ENCODE data around the gene PDXDC1. TPM values are rescaled to one million over a fixed set of nuclear protein-coding genes. Genes with fewer than 3 reads are reported as not detected.
"Not testable (repeated sequence)": the region's sequence is repeated elsewhere in the genome, so short reads cannot be mapped to it uniquely, and the experiment has no call there.

The PDXDC1 gene
- total RNA-seq, 2 donors from 2014 or later, result 253 to 267 TPM

DNA sequence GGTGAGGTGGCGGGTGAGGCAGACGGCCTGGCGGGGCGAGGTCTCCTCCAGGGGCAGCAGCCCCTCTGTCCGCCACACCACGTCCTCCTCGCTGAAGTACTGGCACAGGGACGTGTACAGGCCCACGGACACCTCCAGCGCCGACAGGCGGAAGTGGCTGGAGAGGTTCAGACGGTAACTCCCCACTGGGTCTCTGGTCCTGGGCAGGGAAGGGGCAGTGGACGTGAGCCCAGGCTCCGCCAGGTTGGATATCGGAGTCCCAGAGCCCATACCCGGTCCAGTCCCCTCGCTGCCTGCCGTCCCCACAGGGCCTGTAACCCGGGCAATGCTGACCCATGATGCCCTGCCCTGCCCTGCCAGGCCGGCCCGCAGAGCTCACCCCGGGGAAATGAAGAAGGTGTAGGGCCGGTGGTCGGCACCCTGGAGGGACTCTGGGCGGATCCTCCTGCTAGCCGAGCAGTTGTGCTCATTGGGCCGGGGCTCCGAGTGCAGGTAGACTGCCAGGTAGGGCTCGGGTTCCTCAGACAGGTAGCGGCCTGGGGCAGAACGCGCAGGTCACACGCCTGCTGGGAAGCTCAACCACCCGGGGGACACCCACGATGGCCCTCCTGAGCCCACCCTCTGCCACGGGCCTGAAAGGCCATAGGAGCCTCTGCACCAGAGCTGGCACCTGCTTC lies 155.6 kb downstream of the PDXDC1 start:
- H3K27ac ChIP-seq; H3K27me3 ChIP-seq; H3K9ac ChIP-seq (ENCODE audit: low read depth in 2 of 2, low read length in 2 of 2); H3K4me3 ChIP-seq; H3K36me3 ChIP-seq; intact Hi-C loops (cut with DNase I); H3K4me1 ChIP-seq; H3K9me3 ChIP-seq; DNase-seq: not testable (repeated sequence)

DNA sequence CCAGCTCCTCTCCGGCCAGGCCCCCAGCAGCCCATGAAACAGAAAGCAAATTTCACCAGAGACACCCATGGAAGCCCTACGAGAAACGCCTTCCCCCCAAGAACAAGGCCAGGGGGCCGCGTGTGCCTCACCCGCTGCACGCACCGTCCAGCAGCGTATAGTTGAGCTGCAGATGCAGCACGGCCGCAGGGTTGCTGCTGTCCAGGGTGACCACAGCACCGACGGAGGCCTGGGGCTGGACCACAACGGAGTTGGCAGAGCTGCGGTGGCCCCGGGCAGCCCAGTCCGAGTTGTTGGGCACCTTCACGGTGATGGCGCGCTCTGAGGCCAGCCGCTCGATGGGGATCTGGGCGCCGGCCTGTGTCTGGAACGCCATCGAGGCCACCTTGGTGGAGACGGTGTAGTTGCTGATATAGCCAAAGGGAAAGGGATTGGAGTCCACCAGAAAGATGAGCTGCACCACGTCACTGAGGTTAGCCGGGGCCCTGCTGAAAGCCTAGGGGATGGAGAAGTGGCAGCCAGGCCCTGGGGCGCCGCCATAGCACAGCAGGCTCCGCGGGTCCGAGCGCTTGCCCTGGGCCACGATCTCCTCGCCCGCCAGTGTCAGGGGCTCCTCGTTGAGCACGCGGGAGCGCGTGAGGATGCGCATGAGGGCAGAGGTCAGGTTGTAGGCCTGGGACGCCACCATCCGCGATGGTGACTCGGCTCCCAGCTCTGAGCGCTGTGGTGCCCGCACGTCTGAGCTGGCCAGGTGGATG lies 156.3 kb downstream of the PDXDC1 start:
- H3K4me1 ChIP-seq; H3K36me3 ChIP-seq; H3K9me3 ChIP-seq; H3K9ac ChIP-seq (ENCODE audit: low read depth in 2 of 2, low read length in 2 of 2); H3K4me3 ChIP-seq; H3K27me3 ChIP-seq; DNase-seq; intact Hi-C loops (cut with DNase I); H3K27ac ChIP-seq: not testable (repeated sequence)

DNA sequence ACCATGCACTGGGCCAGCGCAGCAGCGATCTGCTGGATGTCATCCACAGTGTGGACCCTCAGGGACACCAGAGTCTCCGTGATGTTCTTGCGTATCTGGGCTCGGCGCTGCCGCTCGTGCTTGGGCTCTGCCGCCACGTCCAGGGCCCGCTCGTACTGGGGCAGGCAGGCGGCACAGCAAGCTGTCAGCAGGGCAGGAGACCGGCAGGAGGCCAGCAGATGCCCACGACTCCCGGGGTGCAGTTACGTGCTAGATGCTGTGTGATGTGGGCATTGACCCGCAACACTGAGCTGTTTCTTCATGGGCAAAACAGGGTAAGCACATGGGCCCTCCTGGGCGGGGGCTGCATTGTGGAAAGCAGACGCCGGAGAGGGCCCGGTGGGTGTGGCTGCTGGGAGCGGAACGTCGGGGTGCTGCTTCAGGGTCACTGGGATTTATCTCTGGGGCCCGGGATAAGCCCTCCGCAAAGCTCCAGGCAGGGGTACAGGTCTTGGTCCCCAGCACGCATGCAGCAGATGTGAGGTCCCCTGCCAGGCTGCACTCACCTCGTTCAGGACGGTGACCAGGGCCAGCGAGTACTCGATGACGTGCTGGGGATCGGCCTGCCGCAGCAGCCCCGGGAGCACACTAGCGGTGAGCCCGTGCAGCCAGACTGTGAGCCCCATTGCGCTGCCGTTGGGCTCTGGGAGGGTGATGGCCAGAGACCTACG lies 158.0 kb downstream of the PDXDC1 start:
- H3K4me3 ChIP-seq; H3K9me3 ChIP-seq; H3K36me3 ChIP-seq; H3K27ac ChIP-seq; H3K9ac ChIP-seq (ENCODE audit: low read depth in 2 of 2, low read length in 2 of 2); H3K4me1 ChIP-seq; intact Hi-C loops (cut with DNase I); DNase-seq; H3K27me3 ChIP-seq: not testable (repeated sequence)

DNA sequence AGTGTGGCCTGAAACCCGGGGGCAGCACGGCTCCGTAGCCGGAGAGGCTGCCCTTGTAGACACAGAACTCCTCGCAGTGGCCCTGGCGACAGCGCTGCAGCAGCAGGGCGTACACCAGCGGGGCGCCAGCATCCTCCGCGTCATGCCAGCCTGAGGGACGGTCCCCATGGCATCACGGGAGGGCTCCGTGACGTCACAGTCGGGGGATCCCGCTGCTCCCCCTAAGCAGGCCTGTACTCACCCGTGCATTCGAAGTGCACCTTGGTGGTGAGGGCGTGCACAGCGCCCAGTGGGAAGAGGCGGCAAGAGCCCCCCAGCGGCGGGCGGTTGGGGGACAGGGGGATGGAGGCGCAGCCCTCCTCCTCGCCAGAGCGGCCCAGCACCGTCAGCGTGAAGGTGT lies 158.7 kb downstream of the PDXDC1 start:
- H3K4me3 ChIP-seq; H3K9me3 ChIP-seq; H3K27me3 ChIP-seq; H3K9ac ChIP-seq (ENCODE audit: low read depth in 2 of 2, low read length in 2 of 2); H3K4me1 ChIP-seq; intact Hi-C loops (cut with DNase I); H3K36me3 ChIP-seq; H3K27ac ChIP-seq; DNase-seq: not testable (repeated sequence)

DNA sequence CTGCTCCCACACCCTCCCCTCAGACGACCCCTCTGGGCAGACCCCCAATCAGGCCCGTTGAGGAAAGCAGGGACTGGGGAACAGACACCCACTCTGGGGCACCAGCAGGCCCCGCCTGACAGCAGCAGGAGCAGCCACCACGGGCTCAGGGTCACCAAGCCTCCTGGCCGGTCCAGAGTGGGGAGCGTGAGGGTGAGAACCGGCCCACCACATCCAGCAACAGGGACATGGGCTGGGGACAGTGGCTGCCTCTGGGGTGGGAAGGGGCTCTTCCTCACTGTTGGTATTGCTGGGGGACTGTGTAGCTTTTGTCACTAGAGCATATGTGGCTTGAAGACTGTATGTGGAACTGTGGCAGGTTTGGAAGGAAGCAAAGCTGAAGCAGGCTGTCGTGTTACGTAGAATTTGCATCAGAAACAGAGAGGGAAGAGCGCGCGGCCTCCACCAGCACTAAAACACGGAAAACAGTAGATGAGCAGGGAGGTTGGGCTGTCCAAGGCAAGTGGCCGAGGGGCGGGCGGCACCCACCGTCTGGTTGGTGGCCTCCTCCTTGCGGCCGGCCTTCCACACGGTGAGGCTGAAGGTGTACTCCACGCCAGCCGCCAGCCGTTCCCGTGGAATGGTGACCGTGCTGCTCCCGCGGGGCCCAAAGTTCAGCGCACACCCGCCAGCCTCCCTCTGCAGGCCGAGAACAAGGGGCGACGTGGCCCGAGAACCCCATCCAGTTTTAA lies 160.1 kb downstream of the PDXDC1 start:
- DNase-seq; H3K36me3 ChIP-seq; H3K4me3 ChIP-seq; H3K27me3 ChIP-seq; H3K9ac ChIP-seq (ENCODE audit: low read depth in 2 of 2, low read length in 2 of 2); H3K4me1 ChIP-seq; H3K27ac ChIP-seq; H3K9me3 ChIP-seq; intact Hi-C loops (cut with DNase I): not testable (repeated sequence)

DNA sequence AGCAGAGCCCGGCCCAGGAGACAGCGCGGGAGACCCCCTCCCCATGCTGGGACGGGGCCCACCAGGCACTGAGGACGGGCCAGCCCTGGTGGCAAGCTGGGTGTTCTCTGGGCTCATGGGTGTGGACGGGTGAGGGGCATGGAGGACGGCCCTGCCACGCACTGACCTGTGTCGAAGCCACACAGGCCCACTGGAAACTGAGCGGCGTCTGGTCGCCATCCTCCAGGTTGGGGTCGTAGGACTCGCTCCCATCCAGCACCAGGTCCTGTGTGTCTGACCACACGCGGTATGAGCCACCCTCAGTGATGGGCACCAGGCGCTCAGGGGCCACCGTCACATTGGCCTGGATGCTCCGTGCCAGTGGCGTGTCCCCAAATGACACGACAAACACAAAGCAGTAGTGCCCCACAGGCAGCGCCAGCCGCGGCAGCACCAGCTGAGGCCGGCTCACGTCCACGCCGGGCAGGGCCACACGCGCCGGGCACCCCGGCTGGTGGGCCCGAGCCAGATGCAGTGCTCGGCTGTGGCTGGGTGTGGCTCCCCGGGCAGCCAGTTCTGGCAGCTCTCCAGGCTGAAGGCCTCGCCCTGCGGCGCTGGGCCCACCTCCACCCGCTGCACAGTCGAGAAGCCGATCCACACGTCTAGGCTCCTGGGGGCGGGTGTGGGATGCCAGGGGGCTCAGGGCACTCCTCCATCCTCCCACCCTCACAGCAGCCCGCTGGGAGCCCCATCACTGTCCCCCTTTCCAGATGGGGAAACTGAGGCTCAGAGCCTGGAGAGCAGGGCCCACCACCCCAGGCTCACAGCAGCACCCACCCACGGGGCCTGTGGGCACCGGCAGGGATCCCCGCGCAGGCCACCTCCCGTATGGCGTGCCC lies 160.9 kb downstream of the PDXDC1 start:
- H3K27ac ChIP-seq; H3K4me1 ChIP-seq; H3K9me3 ChIP-seq; H3K9ac ChIP-seq (ENCODE audit: low read depth in 2 of 2, low read length in 2 of 2); DNase-seq; intact Hi-C loops (cut with DNase I); H3K4me3 ChIP-seq; H3K27me3 ChIP-seq; H3K36me3 ChIP-seq: not testable (repeated sequence)

DNA sequence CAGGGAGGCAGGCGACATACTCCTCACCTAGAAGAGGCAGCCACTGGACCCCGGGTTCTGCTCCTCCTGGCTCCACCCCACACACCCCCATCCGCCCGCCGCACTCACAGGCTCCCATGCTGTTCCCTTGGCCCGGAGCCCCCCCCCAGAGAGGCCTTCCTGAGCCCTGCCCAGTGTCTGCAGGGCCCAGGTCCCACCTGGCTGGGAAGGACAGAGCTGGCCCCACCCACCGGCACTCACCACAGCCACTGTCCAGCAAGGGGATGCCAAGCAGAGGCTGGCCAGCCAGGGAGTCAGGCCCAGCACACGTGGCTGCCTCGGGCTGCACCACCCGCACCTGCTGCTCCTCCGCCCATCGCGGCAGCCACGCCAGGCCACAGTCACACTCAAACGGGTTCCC lies 162.7 kb downstream of the PDXDC1 start:
- intact Hi-C loops (cut with DNase I); H3K9me3 ChIP-seq; H3K36me3 ChIP-seq; DNase-seq; H3K4me3 ChIP-seq; H3K27me3 ChIP-seq; H3K4me1 ChIP-seq; H3K27ac ChIP-seq; H3K9ac ChIP-seq (ENCODE audit: low read depth in 2 of 2, low read length in 2 of 2): not testable (repeated sequence)

DNA sequence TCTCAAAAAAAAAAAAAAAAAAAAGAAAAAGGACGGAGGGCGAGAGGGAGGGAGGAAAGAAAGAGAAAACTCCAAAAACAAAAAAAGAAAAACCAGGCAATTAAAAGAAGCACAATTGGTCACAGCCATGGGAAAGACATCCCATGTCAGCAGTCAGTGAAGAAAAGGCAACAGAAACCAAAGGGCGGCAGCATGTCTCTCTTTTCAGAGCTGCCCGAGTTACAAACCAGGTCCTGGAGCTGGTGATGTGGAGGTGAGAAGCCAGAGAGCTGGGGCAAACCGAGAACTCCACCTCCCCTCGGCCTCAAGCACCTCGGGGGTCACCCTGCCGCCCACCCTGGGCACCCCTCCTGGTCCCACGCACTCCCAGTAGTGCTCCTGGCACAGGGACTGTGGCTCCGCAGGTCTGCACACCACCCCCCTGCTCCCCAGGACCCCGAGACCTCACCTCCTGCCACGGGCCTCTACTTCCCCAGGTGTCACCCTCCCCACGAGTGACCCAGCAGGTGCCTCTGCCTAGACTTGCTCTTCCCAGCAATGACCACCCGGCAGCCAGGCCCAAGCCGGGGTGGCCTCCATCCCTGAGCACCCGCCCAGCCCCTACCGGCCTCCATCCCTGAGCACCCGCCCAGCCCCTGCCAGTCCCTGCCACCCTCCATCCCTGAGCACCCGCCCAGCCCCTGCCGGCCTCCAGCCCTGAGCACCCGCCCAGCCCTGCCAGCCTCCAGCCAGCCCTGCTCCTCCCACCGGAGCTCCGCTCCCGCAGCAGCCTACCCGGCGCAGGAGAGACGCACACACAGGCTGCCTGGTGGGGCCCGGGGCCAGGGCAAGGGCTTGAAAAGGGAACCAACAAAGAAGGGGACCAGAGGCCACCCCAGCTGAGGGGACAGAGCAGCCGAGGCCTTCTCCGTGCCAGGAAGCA lies 165.9 kb downstream of the PDXDC1 start:
- H3K27ac ChIP-seq; H3K9me3 ChIP-seq; intact Hi-C loops (cut with DNase I); H3K4me1 ChIP-seq; H3K27me3 ChIP-seq; H3K4me3 ChIP-seq; H3K9ac ChIP-seq (ENCODE audit: low read depth in 2 of 2, low read length in 2 of 2); H3K36me3 ChIP-seq: not testable (repeated sequence)
- DNase-seq, result peak; percentile 47
